ENCODE data around the gene HPGD. TPM values are rescaled to one million over a fixed set of nuclear protein-coding genes. Genes with fewer than 3 reads are reported as not detected.
"Not testable (repeated sequence)": the region's sequence is repeated elsewhere in the genome, so short reads cannot be mapped to it uniquely, and the experiment has no call there.

HPGD gene
- total RNA-seq, 1 donor from 2014 or later: 0.51 TPM

- DNase-seq: no peak
These were observed 2.0 kb upstream of the HPGD start for GRCh38 chr4:174524242-174524641.

GRCh38 chr4:174523025-174523693 is 871 bp upstream of the HPGD start:
- no peak for DNase-seq

GRCh38 chr4:174521800-174522182 is 497 bp downstream of the HPGD start:
- no peak for DNase-seq

GRCh38 chr4:174520660-174521059 is 1.6 kb downstream of the HPGD start:
- no peak for DNase-seq

GRCh38 chr4:174517502-174518445 is 4.5 kb downstream of the HPGD start:
- DNase-seq: no peak

- no peak for DNase-seq
These were observed 5.5 kb downstream of the HPGD start for GRCh38 chr4:174516794-174517193.

GRCh38 chr4:174516345-174516744 is 5.9 kb downstream of the HPGD start:
- DNase-seq: no peak

- no peak for DNase-seq
These were observed 9.5 kb downstream of the HPGD start for GRCh38 chr4:174512745-174513144.

- no peak for DNase-seq
These were observed 16.4 kb downstream of the HPGD start for GRCh38 chr4:174505892-174506291.

GRCh38 chr4:174505007-174505406 is 17.3 kb downstream of the HPGD start:
- DNase-seq: no peak

- no peak for DNase-seq
These were observed 19.1 kb downstream of the HPGD start for GRCh38 chr4:174503079-174503715.

GRCh38 chr4:174496631-174497432 is 25.5 kb downstream of the HPGD start:
- DNase-seq: no peak

GRCh38 chr4:174495626-174496025 is 26.7 kb downstream of the HPGD start:
- no peak for DNase-seq

GRCh38 chr4:174494726-174495125 is 27.6 kb downstream of the HPGD start:
- DNase-seq: no peak

- DNase-seq: no peak
These were observed 28.1 kb downstream of the HPGD start for GRCh38 chr4:174494146-174494545.

GRCh38 chr4:174490451-174490961 is 31.8 kb downstream of the HPGD start:
- no peak for DNase-seq

- DNase-seq: not testable (repeated sequence)
These were observed 33.9 kb downstream of the HPGD start for GRCh38 chr4:174488368-174488767.

- no peak for DNase-seq
These were observed 37.3 kb downstream of the HPGD start for GRCh38 chr4:174485025-174485424.

- no peak for DNase-seq
These were observed 38.5 kb downstream of the HPGD start for GRCh38 chr4:174483792-174484191.

- no peak for DNase-seq
These were observed 43.1 kb downstream of the HPGD start for GRCh38 chr4:174479140-174479539.

GRCh38 chr4:174475528-174475927 is 46.8 kb downstream of the HPGD start:
- no peak for DNase-seq

GRCh38 chr4:174474457-174475075 is 47.7 kb downstream of the HPGD start:
- DNase-seq: no peak
